ENCODE data around the gene TEX53. TPM values are rescaled to one million over a fixed set of nuclear protein-coding genes. Genes with fewer than 3 reads are reported as not detected.

Gene TEX53
- total RNA-seq, 3 donors from 2014 or later: not detected

GRCh38 chr9:114606597-114607207 lies 50.9 kb downstream of the TEX53 start:
- ATAC-seq: no peak
- no peak for TF ChIP-seq CTCF (IDR thresholded peaks at IDR 0.05)
- H3K36me3 ChIP-seq (ENCODE audit: low read depth): no peaks in the 10 kb centered on the region
- no peak overlapping the region for H3K4me3 ChIP-seq
- no peak for DNase-seq
- no peaks in the 10 kb centered on the region for H3K4me1 ChIP-seq (ENCODE audit: low read depth)
- intact Hi-C loops (cut with DNase I, micrococcal nuclease): no loop called here
- H3K9me3 ChIP-seq: no peaks in the 10 kb centered on the region

Other genes with a start within 250 kb of the TEX53 start
- 10 to 100 TPM in 1 of 3 donors, 1 to 10 TPM in 2; 2.8 to 19.1 (median 4.7) TPM for gene WHRN, start 152.3 kb downstream of the TEX53 start, total RNA-seq
- gene ATP6V1G1, start 70.0 kb downstream of the TEX53 start, total RNA-seq: 10 to 100 TPM; 55.3 to 74.5 (median 69.9) TPM
- 10 to 100 TPM in 1 of 3 donors, 1 to 10 TPM in 2; 6.6 to 16.9 (median 7.5) TPM for gene TMEM268, start 46.5 kb downstream of the TEX53 start, total RNA-seq
- not detected for gene TEX48, start 24.4 kb upstream of the TEX53 start, total RNA-seq
- 1 to 10 TPM in 2 of 3 donors, under 1 TPM in 1; 0.80 to 8.7 (median 2.8) TPM for gene TNFSF15, start 148.2 kb upstream of the TEX53 start, total RNA-seq